ENCODE results near the gene RNF145. TPM values are rescaled to one million over a fixed set of nuclear protein-coding genes. Genes with fewer than 3 reads are reported as not detected.
A peak's percentile ranks its signal among the peaks of the same experiment; 100 is the strongest.
"Not testable (repeated sequence)": the region's sequence is repeated elsewhere in the genome, so short reads cannot be mapped to it uniquely, and the experiment has no call there.

The RNF145 gene
- total RNA-seq, 2 experiments from 2014 or later: 133 to 145 TPM

DNA sequence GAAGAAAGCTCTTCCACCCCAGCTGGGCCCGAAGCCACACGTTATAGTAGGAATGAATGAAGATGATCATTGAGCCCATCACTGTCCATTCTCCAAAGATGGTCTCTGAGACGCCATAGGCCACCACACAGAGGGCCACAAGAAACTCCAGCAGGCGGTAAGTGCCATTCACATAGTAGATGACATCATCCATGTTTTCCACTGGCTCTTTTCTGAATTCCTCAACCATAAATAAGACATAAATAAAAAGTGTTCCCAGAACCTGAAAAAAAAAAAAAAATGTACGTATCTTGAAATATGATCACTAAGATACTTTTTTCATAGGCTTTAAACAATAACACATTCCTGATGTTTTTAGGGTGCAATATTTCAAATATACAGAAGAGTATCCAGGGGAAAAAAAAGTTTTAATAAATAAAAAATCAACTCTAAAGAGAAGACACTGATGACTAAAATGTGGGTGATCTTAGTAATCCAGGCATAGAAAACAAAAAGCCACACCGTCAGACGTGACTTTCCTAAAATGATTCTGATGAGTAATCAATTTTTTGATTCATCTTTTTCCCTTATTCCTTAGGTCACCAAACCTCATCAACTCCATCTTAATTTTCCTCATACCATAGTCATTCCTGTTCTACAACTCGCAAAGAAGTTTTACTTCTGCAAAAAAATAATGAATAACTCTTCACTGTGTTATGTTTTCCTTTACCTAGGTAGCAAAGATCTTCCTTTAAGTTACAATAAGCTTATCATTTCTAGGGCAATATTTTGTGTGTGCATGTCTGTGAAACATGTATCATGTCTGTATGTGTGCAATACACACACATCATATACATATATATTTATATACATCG is 47.8 kb downstream of the RNF145 start:
- no peak overlapping the region for H3K27ac Mint-ChIP-seq
- no peaks in the 10 kb centered on the region for H3K9me3 Mint-ChIP-seq
- H3K27me3 Mint-ChIP-seq: no peaks in the 10 kb centered on the region
- H3K4me1 Mint-ChIP-seq: peaks cover 31% of the 10 kb centered on the region
- H3K4me3 Mint-ChIP-seq: no peak overlapping the region
- DNase-seq: no peak
- CTCF ChIA-PET: interaction anchor here (0.6 kb wide), 1 partner anchor 55 kb away, joined by 3 read pairs; no protein-coding TSS in a partner anchor
- POLR2A ChIA-PET: interaction anchor here (1.0 kb wide), 1 partner anchor 46 kb away, joined by 4 read pairs; no protein-coding TSS in a partner anchor
- peaks cover 44% of the 10 kb centered on the region for H3K36me3 Mint-ChIP-seq (ENCODE audit: low read depth)

DNA sequence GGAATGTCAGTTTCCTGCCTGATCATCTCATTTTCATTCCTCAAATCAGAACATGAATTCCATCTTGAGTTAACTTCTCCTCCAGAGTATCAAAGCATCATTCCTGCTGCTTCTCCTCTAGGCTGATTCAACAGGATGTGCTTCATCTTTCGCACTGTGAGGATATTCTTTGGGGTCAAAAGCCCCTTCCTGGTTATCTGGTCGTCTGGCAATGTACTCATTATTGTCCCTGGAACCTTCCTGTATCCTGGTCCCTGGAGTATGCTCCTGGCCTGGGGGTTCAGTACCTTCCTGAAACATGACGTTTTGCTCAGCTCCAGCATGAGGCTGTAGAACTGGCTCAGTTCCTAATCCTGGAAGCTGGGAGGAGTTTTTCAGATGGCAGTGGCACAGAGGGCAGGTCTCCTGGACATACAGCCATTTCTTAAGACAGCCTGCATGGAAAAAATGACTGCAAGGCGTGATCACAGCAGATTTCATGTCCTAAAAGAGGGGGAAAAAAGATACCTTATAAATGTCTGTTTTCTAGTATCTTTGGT is 50.7 kb downstream of the RNF145 start:
- H3K4me3 Mint-ChIP-seq, H3K27ac Mint-ChIP-seq, POLR2A ChIA-PET, CTCF ChIA-PET, DNase-seq, H3K27me3 Mint-ChIP-seq, H3K9me3 Mint-ChIP-seq: not testable (repeated sequence)
- Mint-ChIP-seq H3K4me1 (peaks cover 32% of the 10 kb centered on the region), H3K36me3 (ENCODE audit: low read depth) (peaks cover 47% of the 10 kb centered on the region)

DNA sequence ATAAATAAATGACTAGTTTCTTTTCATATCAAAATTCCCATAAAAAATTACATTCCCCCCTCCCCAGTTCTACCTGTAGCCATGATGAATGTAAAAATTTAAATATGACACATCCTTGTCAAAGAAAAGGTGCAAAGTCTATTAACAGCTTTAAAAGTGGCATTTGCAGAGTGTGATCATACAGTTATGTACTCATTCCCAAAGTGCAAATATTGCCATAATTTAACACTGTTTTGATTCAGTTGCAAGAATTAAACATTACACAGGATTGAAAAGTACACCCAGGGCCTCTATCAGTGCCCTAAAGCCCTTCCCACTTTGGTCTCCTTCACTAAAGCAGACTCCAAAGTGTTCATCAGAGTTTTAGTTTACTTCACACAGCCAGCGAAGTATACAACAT is 51.8 kb downstream of the RNF145 start:
- H3K36me3 Mint-ChIP-seq (ENCODE audit: low read depth): peaks cover 41% of the 10 kb centered on the region
- no peak overlapping the region for H3K4me3 Mint-ChIP-seq
- H3K27me3 Mint-ChIP-seq: no peaks in the 10 kb centered on the region
- no peak for DNase-seq
- no peak overlapping the region for H3K27ac Mint-ChIP-seq
- H3K4me1 Mint-ChIP-seq: peaks cover 29% of the 10 kb centered on the region
- POLR2A ChIA-PET: no interaction called here
- H3K9me3 Mint-ChIP-seq: no peaks in the 10 kb centered on the region
- CTCF ChIA-PET: interaction anchor here (1.2 to 1.7 kb wide), 6 partner anchors 9 to 160 kb away, joined by 3 to 19 read pairs (median 4); no protein-coding TSS in a partner anchor

DNA sequence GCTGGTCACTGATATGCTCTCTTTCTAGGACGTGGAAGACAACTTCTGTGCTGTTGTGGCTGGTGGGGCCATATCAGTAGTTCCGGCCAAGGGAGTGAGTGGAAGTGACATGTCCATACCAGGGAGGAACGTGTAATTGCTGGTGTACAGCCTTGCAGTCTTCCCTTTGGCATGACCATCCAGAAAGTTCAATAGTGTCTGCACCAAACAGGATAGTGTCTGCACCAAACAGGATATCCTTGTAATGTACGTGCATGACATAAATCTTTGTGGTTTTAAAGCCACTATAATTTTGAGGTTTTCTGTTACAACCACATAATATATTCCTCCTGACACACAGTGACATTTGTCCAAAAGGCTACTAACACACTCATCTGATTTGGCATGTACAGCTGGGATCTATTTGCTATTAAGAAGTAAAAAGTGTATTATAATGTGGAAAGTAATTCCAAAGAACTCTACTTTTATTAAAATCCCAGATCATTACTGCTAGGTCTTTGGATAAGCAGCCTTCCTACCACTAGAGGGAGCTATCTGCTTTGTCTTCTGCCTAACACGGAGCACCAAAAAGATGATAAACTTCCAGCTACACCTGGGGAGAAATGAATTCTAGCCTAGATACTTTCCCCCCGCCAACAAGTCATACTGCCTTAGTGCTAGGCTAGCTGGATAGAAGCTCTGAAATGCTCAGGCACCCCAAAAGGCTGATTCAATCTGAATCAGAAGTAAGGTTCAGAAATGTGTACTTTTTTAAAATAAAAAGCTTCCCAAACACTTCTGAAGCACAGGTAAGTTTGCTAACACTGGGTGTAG is 52.7 kb downstream of the RNF145 start:
- Mint-ChIP-seq H3K9me3 (no peaks in the 10 kb centered on the region), H3K4me1 (peaks cover 27% of the 10 kb centered on the region), H3K4me3 (no peak overlapping the region), H3K27me3 (no peaks in the 10 kb centered on the region), H3K27ac (peak overlapping the region; percentile 68), H3K36me3 (ENCODE audit: low read depth) (peaks cover 36% of the 10 kb centered on the region)
- DNase-seq: peak; percentile 58
- CTCF ChIA-PET: interaction anchor here (0.5 to 1.7 kb wide), 14 partner anchors 8 to 253 kb away, joined by 3 to 19 read pairs (median 3); no protein-coding TSS in a partner anchor
- POLR2A ChIA-PET: no interaction called here

DNA sequence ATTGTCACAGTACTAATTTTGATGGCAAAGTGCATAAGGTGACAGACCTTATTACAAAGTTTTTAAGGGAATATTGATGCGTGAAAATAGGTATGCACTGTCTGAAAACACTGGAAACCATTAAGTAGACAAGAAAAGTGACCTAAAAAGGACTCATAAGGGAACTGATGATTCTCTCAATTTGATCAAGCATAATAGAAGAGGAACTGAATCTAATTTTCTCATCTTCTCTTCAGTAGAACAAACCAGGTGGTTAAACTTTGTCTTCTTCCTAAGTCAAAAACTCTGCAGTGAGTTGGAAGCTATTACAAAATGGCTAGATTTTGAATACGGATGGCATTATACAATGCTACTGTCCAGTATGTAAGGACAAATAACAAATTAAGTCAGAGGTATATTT is 53.4 kb downstream of the RNF145 start:
- POLR2A ChIA-PET: interaction anchor here (0.6 kb wide), 1 partner anchor 49 kb away, joined by 4 read pairs; no protein-coding TSS in a partner anchor
- DNase-seq: no peak

DNA sequence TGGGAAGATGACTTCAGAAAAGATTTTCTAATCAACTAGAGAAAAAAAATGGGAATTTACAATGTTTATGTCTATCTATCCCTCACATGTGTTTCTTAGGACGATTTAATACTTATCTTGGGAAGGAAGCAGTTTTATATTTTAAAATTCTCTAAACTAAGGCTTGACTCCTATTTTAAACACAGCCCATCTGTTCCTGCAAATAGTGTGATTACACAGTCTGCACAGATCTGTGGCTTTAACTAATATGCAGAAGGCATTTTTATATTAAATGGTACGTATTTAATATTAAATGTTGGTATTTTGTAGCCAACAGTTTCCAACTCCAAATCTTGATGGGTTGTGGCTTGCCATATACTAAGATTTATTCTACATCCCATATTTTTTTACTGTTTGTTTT is 56.5 kb downstream of the RNF145 start:
- DNase-seq: no peak
- Mint-ChIP-seq H3K36me3 (ENCODE audit: low read depth) (peaks cover 14% of the 10 kb centered on the region), H3K4me1 (peaks cover 24% of the 10 kb centered on the region), H3K9me3 (no peaks in the 10 kb centered on the region), H3K27ac (no peak overlapping the region), H3K27me3 (peaks cover 11% of the 10 kb centered on the region), H3K4me3 (no peak overlapping the region)
- ChIA-PET POLR2A (no interaction called here), CTCF (interaction anchor here (1.3 kb wide), 1 partner anchor 164 kb away, joined by 4 read pairs; no protein-coding TSS in a partner anchor)

More for the DNA sequence above, 53.4 kb downstream of the RNF145 start:
- no peaks in the 10 kb centered on the region for H3K9me3 Mint-ChIP-seq
- CTCF ChIA-PET: interaction anchor here (0.8 to 1.2 kb wide), 3 partner anchors 36 to 171 kb away, joined by 3 read pairs; no protein-coding TSS in a partner anchor
- H3K4me3 Mint-ChIP-seq: no peak overlapping the region
- peaks cover 27% of the 10 kb centered on the region for H3K4me1 Mint-ChIP-seq
- H3K27me3 Mint-ChIP-seq: no peaks in the 10 kb centered on the region
- H3K27ac Mint-ChIP-seq: peak overlapping the region; percentile 25
- H3K36me3 Mint-ChIP-seq (ENCODE audit: low read depth): peaks cover 30% of the 10 kb centered on the region

DNA sequence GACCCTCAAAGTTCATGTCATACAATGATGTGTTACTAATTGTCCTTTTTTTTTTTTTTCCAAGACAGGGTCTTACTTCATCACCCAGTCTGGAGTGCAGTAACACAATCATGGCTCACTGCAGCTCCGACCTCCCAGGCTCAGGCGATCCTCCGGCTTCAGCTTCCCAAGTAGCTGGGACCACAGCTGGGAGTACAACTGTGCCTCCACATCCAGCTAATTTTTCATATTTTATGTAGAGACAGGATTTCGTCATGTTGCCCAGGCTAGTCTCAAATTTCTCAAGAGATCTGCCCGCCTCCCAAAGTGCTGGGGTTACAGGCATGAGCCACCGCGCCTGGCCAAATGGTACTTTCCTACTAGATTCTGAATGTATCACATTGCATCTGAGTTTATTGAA is 60.3 kb downstream of the RNF145 start:
- Mint-ChIP-seq H3K27ac (no peak overlapping the region), H3K36me3 (ENCODE audit: low read depth) (no peaks in the 10 kb centered on the region), H3K4me3 (no peak overlapping the region), H3K9me3 (no peaks in the 10 kb centered on the region), H3K27me3 (peaks cover 17% of the 10 kb centered on the region), H3K4me1 (no peaks in the 10 kb centered on the region)
- ChIA-PET CTCF (interaction anchor here (0.5 to 1.0 kb wide), 3 partner anchors 8 to 1241 kb away, joined by 3 read pairs; no protein-coding TSS in a partner anchor), POLR2A (no interaction called here)
- DNase-seq: no peak

DNA sequence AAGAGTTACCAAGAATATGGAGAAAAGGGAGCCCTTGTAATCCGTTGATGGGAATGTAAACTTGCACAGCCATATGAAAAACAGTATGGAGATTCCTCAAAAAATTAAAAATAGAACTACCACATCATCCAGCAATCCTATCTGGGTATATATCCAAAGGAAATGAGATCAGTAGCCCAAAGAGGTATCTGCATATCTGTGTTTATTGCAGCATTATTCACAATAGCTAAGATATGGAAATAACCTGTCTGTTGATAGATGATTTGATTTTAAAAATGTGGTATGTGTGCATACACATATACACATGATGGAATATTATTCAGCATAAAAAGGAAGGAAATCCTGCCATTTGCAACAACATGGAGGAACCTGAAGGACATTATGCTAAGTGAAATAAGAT is 61.4 kb downstream of the RNF145 start:
- no peaks in the 10 kb centered on the region for H3K9me3 Mint-ChIP-seq
- ChIA-PET CTCF (interaction anchor here (1.0 kb wide), 1 partner anchor 9 kb away, joined by 3 read pairs; no protein-coding TSS in a partner anchor), POLR2A (no interaction called here)

DNA sequence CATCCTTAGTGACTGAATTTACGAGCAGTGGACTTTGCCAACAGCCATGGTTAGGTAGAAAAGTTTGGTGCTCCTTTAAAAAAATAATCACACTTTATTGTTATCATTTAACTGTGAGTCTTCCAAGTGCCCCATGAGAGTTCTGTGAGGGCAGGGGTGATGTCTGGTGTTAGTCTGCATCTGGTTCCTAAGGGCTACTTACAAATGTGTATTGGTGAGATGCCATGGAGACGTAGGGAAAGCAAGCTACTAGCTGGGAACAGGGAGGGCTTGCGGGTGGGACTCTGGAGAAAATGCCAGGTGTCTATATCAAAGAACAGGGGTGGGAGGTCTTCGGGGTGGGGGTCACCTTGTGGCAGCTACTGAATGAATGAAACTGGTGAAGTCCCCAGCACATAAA is 62.5 kb downstream of the RNF145 start:
- Mint-ChIP-seq H3K27me3 (peaks cover 33% of the 10 kb centered on the region), H3K36me3 (ENCODE audit: low read depth) (no peaks in the 10 kb centered on the region), H3K4me1 (no peaks in the 10 kb centered on the region), H3K4me3 (no peak overlapping the region), H3K9me3 (no peaks in the 10 kb centered on the region), H3K27ac (no peak overlapping the region)
- no peak for DNase-seq
- ChIA-PET POLR2A (no interaction called here), CTCF (interaction anchor here (1.6 kb wide), 1 partner anchor 11 kb away, joined by 4 read pairs; no protein-coding TSS in a partner anchor)

More for the DNA sequence above, 61.4 kb downstream of the RNF145 start:
- Mint-ChIP-seq H3K27ac (no peak overlapping the region), H3K27me3 (peaks cover 25% of the 10 kb centered on the region), H3K4me1 (no peaks in the 10 kb centered on the region), H3K36me3 (ENCODE audit: low read depth) (no peaks in the 10 kb centered on the region), H3K4me3 (no peak overlapping the region)
- no peak for DNase-seq

DNA sequence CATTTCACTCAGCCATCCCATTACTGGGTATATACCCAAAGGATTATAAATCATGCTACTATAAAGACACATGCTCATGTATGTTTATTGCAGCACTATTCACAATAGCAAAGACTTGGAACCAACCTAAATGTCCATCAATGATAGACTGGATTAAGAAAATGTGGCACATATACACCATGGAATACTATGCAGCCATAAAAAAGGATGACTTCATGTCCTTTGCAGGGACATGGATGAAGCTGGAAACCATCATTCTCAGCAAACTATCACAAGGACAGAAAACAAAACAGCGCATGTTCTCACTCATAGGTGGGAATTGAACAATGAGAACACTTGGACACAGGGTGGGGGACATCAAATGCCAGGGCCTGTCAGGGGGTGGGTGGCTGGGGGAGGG is 64.2 kb downstream of the RNF145 start:
- CTCF ChIA-PET; H3K9me3 Mint-ChIP-seq; H3K4me3 Mint-ChIP-seq; DNase-seq; H3K4me1 Mint-ChIP-seq; POLR2A ChIA-PET; H3K36me3 Mint-ChIP-seq (ENCODE audit: low read depth); H3K27ac Mint-ChIP-seq: not testable (repeated sequence)
- H3K27me3 Mint-ChIP-seq: peaks cover 32% of the 10 kb centered on the region

DNA sequence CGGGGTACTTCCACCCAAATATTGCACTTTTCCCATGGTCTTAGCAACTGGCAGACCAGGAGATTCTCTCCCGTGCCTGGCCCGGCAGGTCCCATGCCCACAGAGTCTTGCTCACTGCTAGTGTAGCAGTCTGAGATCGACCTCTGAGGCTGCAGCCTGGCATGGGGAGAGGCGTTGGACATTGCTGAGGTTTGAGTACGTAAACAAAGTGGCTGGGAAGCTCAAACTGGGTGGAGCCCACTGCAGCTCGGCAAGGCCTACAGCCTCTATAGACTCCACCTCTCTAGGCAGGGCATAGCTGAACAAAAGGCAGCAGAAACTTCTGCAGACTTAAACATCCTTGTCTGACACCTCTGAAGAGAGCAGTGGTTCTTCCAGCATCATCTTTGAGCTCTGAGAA is 69.6 kb downstream of the RNF145 start:
- no peak for DNase-seq

DNA sequence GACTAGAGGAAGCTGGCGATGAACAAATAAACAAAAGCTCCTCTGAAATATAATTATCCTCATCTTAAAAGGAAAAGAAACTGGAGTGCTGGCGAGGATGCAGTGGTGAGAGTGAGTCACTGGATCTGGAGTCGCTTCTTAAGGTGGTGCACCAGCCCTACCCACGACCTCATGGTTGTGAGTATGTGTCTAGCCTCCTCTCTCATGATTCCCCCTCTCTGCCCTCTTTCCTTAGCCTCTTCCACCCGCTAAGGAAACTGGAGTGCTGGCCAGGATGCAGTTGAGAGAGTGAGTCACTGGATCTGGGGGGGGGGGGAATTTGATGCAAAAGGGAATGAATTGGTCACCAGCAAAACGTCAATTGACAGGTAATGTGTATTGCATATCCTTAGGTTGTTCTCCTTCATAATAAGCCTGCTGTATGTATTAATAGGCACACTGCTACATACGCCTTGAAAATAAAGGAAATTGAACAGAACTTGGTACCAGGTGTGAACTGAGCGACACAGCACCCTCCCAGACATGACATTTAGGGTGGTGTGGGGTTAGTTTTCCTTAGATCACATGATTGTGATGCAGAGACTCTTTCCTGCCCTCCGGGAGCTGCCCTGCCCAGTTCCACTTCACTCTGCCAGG is 73.3 kb downstream of the RNF145 start:
- DNase-seq: no peak
- no peak overlapping the region for H3K27ac Mint-ChIP-seq
- H3K4me1 Mint-ChIP-seq: no peaks in the 10 kb centered on the region
- H3K27me3 Mint-ChIP-seq: peaks cover 4% of the 10 kb centered on the region
- no peaks in the 10 kb centered on the region for H3K36me3 Mint-ChIP-seq (ENCODE audit: low read depth)
- ChIA-PET CTCF (interaction anchor here (0.6 kb wide), 1 partner anchor 76 kb away, joined by 4 read pairs; no protein-coding TSS in a partner anchor), POLR2A (no interaction called here)
- no peaks in the 10 kb centered on the region for H3K9me3 Mint-ChIP-seq
- H3K4me3 Mint-ChIP-seq: no peak overlapping the region

More for the DNA sequence above, 69.6 kb downstream of the RNF145 start:
- Mint-ChIP-seq H3K36me3 (ENCODE audit: low read depth) (no peaks in the 10 kb centered on the region), H3K9me3 (no peaks in the 10 kb centered on the region), H3K4me1 (no peaks in the 10 kb centered on the region), H3K27ac (no peak overlapping the region), H3K4me3 (no peak overlapping the region), H3K27me3 (peaks cover 26% of the 10 kb centered on the region)
- CTCF ChIA-PET: interaction anchor here (2.1 kb wide), 1 partner anchor 10 kb away, joined by 6 read pairs; no protein-coding TSS in a partner anchor
- POLR2A ChIA-PET: no interaction called here

Data from activated CD4-positive, alpha-beta T cell treated with anti-CD3 and anti-CD28 coated beads, Interleukin-2, amount 10 ng/mL, durations not matched to agents 7 days and 5 days (primary cell).